GM23338 (cell line): ENCODE results near the gene ECSCR. TPM values are rescaled to one million over a fixed set of nuclear protein-coding genes. Genes with fewer than 3 reads are reported as not detected.

Experiments used
- ATAC-seq: fragments of 200-7000 bp; cut with Tn5 transposase; 3 replicates; pipeline ENCODE4 v1.9.1; 2020
- DNase-seq: peaks from one replicate; pipeline ENCODE4 v3.0.0-alpha.2; 2015; ENCODE audit warnings: low spot score
- H2AFZ ChIP-seq: fragments of 200-600 bp; sonication (generic); 2 replicates; pipeline ENCODE4 v1.8.0; 2016; ENCODE audit warnings: antibody characterized with exemption, mild to moderate bottlenecking, moderate library complexity
- H3F3A ChIP-seq: fragments of 200-600 bp; sonication (generic); replicated peaks from 2 replicates; pipeline ENCODE4 v1.8.0; 2017; ENCODE audit warnings: antibody characterized with exemption, mixed run types, low read depth
- H3K27ac ChIP-seq: fragments of 200-600 bp; sonication (generic); 2 replicates; pipeline ENCODE4 v1.6.1; 2016; ENCODE audit warnings: low read depth
- H3K27me3 ChIP-seq: fragments of 200-600 bp; sonication (generic); 2 replicates; pipeline ENCODE4 v1.8.0; 2016; ENCODE audit warnings: mild to moderate bottlenecking, mixed run types, moderate library complexity; ENCODE audit not compliant: insufficient read depth
- H3K36me3 ChIP-seq: fragments of 200-600 bp; sonication (generic); 2 replicates; pipeline ENCODE4 v1.8.0; 2016; ENCODE audit warnings: mild to moderate bottlenecking; ENCODE audit not compliant: insufficient read depth
- H3K4me1 ChIP-seq: fragments of 200-600 bp; sonication (generic); 2 replicates; pipeline ENCODE4 v1.8.0; 2016; ENCODE audit warnings: mild to moderate bottlenecking, moderate library complexity; ENCODE audit not compliant: insufficient read depth
- H3K4me2 ChIP-seq: fragments of 200-600 bp; sonication (generic); 2 replicates; pipeline ENCODE4 v1.7.1; 2017; ENCODE audit warnings: mixed run types
- H3K4me3 ChIP-seq: fragments of 200-600 bp; sonication (generic); 2 replicates; pipeline ENCODE4 v1.6.1; 2016; ENCODE audit warnings: mixed run types
- H3K79me2 ChIP-seq: fragments of 200-600 bp; sonication (generic); replicated peaks from 2 replicates; pipeline ENCODE4 v1.8.0; 2017; ENCODE audit warnings: mild to moderate bottlenecking; ENCODE audit not compliant: insufficient read depth
- H3K9me2 ChIP-seq: fragments of 200-600 bp; sonication (generic); 2 replicates; pipeline ENCODE4 v1.8.0; 2017; ENCODE audit not compliant: insufficient read depth
- H4K20me1 ChIP-seq: fragments of 200-600 bp; sonication (generic); replicated peaks from 2 replicates; pipeline ENCODE4 v1.8.0; 2017; ENCODE audit warnings: mild to moderate bottlenecking; ENCODE audit not compliant: insufficient read depth
- H3K27ac Mint-ChIP-seq: 2 replicates; pipeline ENCODE4 v1.8.0; 2020; ENCODE audit warnings: inconsistent platforms, mild to moderate bottlenecking, moderate library complexity, mixed read lengths
- H3K27me3 Mint-ChIP-seq: 3 replicates; pipeline ENCODE4 v1.8.0; 2022; ENCODE audit warnings: low read depth, mild to moderate bottlenecking, moderate library complexity, mixed read lengths, inconsistent platforms; ENCODE audit not compliant: insufficient read depth, poor library complexity
- H3K36me3 Mint-ChIP-seq: 3 replicates; pipeline ENCODE4 v1.8.0; 2021; ENCODE audit warnings: low read depth, mild to moderate bottlenecking, inconsistent platforms, moderate library complexity, mixed read lengths
- H3K4me1 Mint-ChIP-seq: 3 replicates; pipeline ENCODE4 v1.8.0; 2020; ENCODE audit warnings: mild to moderate bottlenecking, inconsistent platforms, mixed read lengths
- H3K4me3 Mint-ChIP-seq: 3 replicates; pipeline ENCODE4 v1.8.0; 2021; ENCODE audit warnings: moderate library complexity, mild to moderate bottlenecking, inconsistent platforms, mixed read lengths
- H3K9me3 Mint-ChIP-seq: 3 replicates; pipeline ENCODE4 v1.8.0; 2020; ENCODE audit warnings: moderate library complexity, mild to moderate bottlenecking, inconsistent platforms, mixed read lengths
- CREB1 ChIP-seq: fragments of 250-450 bp; sonication (Bioruptor Pico); IDR thresholded peaks from 2 replicates; pipeline ENCODE4 v1.5.0; 2020; ENCODE audit warnings: low read depth, mild to moderate bottlenecking, moderate library complexity
- CTCF ChIP-seq, 2 experiments: fragments of 200-600 bp in 1 of 2; sonication (generic) in 1 of 2; conservative IDR thresholded peaks; 2 replicates each; pipeline versions ENCODE4 v1.5.1 to v1.6.1; 2016 to 2017; ENCODE audit warnings: antibody characterized with exemption in 2 of 2, low read depth in 2 of 2, mild to moderate bottlenecking in 2 of 2, moderate library complexity in 1 of 2
- ETS1 ChIP-seq: IDR thresholded peaks from 2 replicates; pipeline ENCODE4 v1.6.1; 2016; ENCODE audit warnings: antibody characterized with exemption
- EZH2 ChIP-seq: fragments of 200-600 bp; sonication (generic); IDR thresholded peaks from one replicate; pipeline ENCODE4 v1.8.0; 2017; ENCODE audit warnings: antibody characterized with exemption, mild to moderate bottlenecking, low read depth; ENCODE audit not compliant: unreplicated experiment
- EZH2phosphoT487 ChIP-seq: fragments of 200-600 bp; sonication (generic); IDR thresholded peaks from one replicate; pipeline ENCODE4 v1.8.1; 2018; ENCODE audit warnings: antibody characterized with exemption; ENCODE audit not compliant: unreplicated experiment
- JUNB ChIP-seq: IDR thresholded peaks from one replicate; pipeline ENCODE4 v1.6.1; 2016; ENCODE audit warnings: antibody characterized with exemption; ENCODE audit not compliant: unreplicated experiment
- NANOG ChIP-seq: IDR thresholded peaks from 2 replicates; pipeline ENCODE4 v1.6.1; 2016; ENCODE audit warnings: antibody characterized with exemption, borderline replicate concordance
- POLR2AphosphoS5 ChIP-seq: IDR thresholded peaks from 2 replicates; pipeline ENCODE4 v1.6.1; 2016; ENCODE audit warnings: antibody characterized with exemption, low read depth
- REST ChIP-seq: IDR thresholded peaks from one replicate; pipeline ENCODE4 v1.6.1; 2018; ENCODE audit warnings: antibody characterized with exemption; ENCODE audit not compliant: unreplicated experiment
- STAT1 ChIP-seq: IDR thresholded peaks from one replicate; pipeline ENCODE4 v1.6.1; 2016; ENCODE audit warnings: antibody characterized with exemption; ENCODE audit not compliant: unreplicated experiment
- ZNF114 ChIP-seq: fragments of 250-450 bp; sonication (Bioruptor Pico); IDR thresholded peaks from 2 replicates; pipeline ENCODE4 v1.5.0; 2020; ENCODE audit warnings: mild to moderate bottlenecking, moderate library complexity
- ZNF331 ChIP-seq: fragments of 250-450 bp; sonication (Bioruptor Pico); IDR thresholded peaks from 2 replicates; pipeline ENCODE4 v1.5.0; 2020; ENCODE audit warnings: low read depth, mild to moderate bottlenecking, moderate library complexity
- ZNF462 ChIP-seq: fragments of 250-450 bp; sonication (Bioruptor Pico); IDR thresholded peaks from 2 replicates; pipeline ENCODE4 v1.5.0; 2020; ENCODE audit warnings: mild to moderate bottlenecking, moderate library complexity
- polyA plus RNA-seq: library from polyadenylated mRNA; unstranded; fragments of >200 nt; fragmentation: Nextera tagmentation; extraction: Ambion mirVana; gene quantifications from 2 replicates; pipeline ENCODE4 v1.2.1, GENCODE V29; 2016
- total RNA-seq: library from RNA; depleted of rRNA; stranded (reverse); fragments of >200 nt; shearing (Covaris generic); gene quantifications from 2 replicates; pipeline ENCODE4 v1.2.3, GENCODE V29; 2014

Gene ECSCR
- total and polyA plus RNA-seq, 2 experiments from 2014 or later: 2.2 to 2.6 TPM

GRCh38 chr5:139473565-139473964, 11.0 kb upstream of the ECSCR start:
- H3K27ac Mint-ChIP-seq: peak overlapping the region; percentile 56; the same call in 1 of the 2 replicates
- no peaks in the 10 kb centered on the region; the same call in 2 of the 3 replicates for H3K36me3 Mint-ChIP-seq
- Histone ChIP-seq H3F3A (0 out of 2 replicates have a peak, but pooled peaks cover 6% of the 10 kb centered on the region), H3K4me2 (peak overlapping the region; percentile 56), H3K4me1 (peaks cover 17% of the 10 kb centered on the region), H3K4me3 (no peak overlapping the region), H3K9me2 (no peaks in the 10 kb centered on the region), H2AFZ (peak overlapping the region; percentile 64), H3K36me3 (no peaks in the 10 kb centered on the region), H3K27me3 (no peaks in the 10 kb centered on the region), H4K20me1 (no peaks in the 10 kb centered on the region), H3K27ac (no peak overlapping the region), H3K79me2 (no peaks in the 10 kb centered on the region)
- TF ChIP-seq ZNF114 (CRISPR knock-in tag) (no peak), ZNF462 (CRISPR knock-in tag) (no peak), CTCF (conservative IDR thresholded peaks at IDR 0.05; ENCODE audit: low read depth in 2 of 2) (no peak), ETS1 (no peak), EZH2 (no peak), EZH2phosphoT487 (no peak), NANOG (no peak), REST (no peak), ZNF331 (CRISPR knock-in tag) (no peak), JUNB (no peak), CREB1 (no peak), STAT1 (no peak), POLR2AphosphoS5 (no peak)
- H3K4me1 Mint-ChIP-seq: peaks cover 33% of the 10 kb centered on the region
- ATAC-seq (no peak), DNase-seq (no peak)
- no peaks in the 10 kb centered on the region for H3K9me3 Mint-ChIP-seq
- peaks cover 25% of the 10 kb centered on the region for H3K27me3 Mint-ChIP-seq
- H3K4me3 Mint-ChIP-seq: no peak overlapping the region; the same call in 2 of the 3 replicates
